ENCODE results near the gene OTOP2.

The OTOP2 gene

GRCh38 chr17:74916851-74917199, 7.2 kb upstream of the OTOP2 start:
- FAIRE-seq (no peak), DNase-seq (ENCODE audit: insufficient read length, low spot score) (no peak)
- TF ChIP-seq CTCF (IDR thresholded peaks at IDR 0.05; ENCODE audit: insufficient read depth, missing control alignments): no peak

DNA sequence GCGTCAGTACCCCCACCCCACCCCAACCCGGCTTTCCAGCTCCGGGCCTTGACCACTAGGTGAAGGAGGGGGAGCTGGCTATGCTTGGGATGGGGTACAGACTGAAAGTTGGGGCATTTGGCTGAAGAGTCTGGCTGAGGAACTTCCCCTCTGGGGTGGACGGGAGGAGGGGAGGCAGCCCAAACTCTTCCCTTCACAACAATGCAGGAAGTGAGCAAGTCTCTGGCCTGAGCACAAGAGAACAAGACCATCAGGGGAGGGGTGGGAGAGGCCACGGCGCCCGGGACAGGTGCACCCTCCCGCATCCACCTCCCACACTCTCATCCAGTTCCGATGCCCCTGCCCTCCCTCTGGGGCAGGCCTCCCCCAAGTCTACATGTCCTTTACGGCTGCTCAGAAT, 6.6 kb upstream of the OTOP2 start:
- TF ChIP-seq CTCF (IDR thresholded peaks at IDR 0.05; ENCODE audit: insufficient read depth, missing control alignments): no peak
- FAIRE-seq: no peak
- DNase-seq (ENCODE audit: insufficient read length, low spot score): no peak

DNA sequence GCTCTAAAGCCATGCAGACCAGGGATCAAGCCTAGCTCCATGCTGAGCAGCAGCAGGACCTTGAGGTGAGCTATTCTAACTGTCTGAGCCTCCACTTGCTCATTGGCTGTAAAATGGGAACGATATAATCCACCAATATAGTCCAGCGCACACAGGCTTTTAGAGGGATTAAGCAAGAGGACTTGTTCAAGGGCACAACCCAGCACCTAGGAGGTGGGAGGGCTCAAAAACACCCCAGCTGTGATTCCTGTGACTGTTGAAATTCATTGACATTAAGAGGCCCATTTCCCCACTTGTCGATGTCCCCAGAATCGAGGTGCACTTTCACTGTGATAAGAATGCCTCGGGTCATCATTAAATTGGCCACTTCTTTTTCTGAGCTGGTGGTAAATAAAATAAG, 5.2 kb upstream of the OTOP2 start:
- FAIRE-seq (no peak), DNase-seq (ENCODE audit: insufficient read length, low spot score) (no peak)
- no peak for TF ChIP-seq CTCF (IDR thresholded peaks at IDR 0.05; ENCODE audit: insufficient read depth, missing control alignments)

DNA sequence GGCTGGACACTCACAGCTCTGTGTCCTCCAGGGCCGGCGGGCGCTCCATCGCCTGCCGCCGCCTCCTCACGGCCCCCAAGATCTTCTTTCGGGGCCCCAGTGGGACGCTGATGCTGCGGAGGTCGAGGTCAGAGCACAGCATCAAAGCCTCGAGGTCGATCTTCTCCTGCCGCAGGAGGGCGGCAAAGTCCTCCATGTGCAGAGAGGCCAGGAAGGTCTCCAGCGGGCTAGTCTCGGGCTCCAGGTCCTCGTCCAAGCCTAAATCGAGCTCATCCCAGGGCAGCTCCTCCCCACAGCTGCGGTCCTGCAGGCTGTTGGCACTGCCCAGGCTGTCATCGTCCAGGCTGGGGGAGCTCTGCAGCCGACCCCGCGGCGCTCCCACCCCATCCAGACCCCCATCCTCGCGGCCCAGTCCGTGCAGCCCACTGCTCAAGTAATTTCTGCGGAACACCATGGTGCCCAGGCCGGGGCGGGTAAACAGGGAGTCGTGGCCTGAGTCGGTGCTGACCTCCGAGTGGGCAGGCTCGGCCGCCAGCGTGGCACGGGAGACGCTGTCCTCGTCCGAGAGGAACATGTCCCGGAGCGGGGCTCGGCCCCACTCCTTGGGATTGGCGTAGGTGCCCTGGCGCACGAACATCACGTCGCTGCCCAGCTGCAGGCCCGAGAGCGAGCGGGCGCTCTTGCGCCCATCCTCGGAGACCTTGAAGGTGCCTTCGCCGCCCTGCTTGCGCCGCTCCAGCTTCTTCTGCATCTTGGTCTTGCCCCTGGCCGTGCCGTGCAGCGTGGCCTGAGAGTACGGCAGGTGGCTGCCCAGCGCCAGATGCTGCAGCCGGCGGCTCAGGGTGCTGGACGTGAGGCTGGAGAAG, 4.4 kb upstream of the OTOP2 start:
- peak; percentile 54 for TF ChIP-seq CTCF (IDR thresholded peaks at IDR 0.05; ENCODE audit: insufficient read depth, missing control alignments)
- FAIRE-seq (no peak), DNase-seq (ENCODE audit: insufficient read length, low spot score) (no peak)

DNA sequence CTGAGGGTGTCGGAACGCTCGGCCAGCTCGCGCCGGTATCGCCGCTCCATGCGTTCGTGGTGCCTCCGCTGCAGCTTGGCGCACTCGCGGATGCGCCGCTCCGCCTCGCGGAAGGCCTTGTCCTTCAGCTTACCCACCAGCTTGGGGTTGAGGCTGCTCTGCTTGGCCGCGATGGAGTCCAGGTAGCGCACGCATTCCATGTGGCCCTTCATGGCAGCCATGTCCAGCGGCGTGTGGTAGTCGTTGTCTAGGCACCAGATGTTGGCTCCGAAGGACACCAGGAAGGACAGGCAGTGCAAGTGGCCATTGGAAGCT, 3.8 kb upstream of the OTOP2 start:
- DNase-seq (ENCODE audit: insufficient read length, low spot score) (no peak), FAIRE-seq (no peak)
- TF ChIP-seq CTCF (IDR thresholded peaks at IDR 0.05; ENCODE audit: insufficient read depth, missing control alignments): no peak

DNA sequence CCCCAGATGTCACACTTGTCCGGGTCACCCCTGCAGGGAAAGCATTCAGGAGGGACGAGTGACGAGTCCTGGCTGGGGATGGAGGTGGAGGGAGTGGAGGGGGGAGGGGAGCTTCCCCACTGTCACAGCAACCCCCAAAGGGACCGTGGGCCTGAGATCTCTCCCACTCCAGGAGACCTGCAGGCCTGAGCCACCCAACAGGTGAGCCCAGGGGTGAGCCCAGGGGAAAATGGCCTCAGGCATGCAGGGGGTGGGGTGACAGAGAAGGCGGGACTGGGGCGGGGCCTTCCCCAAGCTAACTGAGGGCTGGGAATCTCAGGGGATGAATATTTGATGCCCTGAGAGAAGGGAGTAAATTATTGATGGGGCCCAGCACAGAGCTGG, 3.4 kb upstream of the OTOP2 start:
- no peak for DNase-seq (ENCODE audit: insufficient read length, low spot score)
- no peak for TF ChIP-seq CTCF (IDR thresholded peaks at IDR 0.05; ENCODE audit: insufficient read depth, missing control alignments)
- no peak for FAIRE-seq

- no peak for FAIRE-seq
- DNase-seq (ENCODE audit: insufficient read length, low spot score): no peak
- TF ChIP-seq CTCF (IDR thresholded peaks at IDR 0.05; ENCODE audit: insufficient read depth, missing control alignments): no peak
Observed at GRCh38 chr17:74921026-74921681, 2.9 kb upstream of the OTOP2 start.
